Activated T-helper 17 cell treated with anti-CD3 and anti-CD28 coated beads, Interleukin-2, amount 50 U/mL, for 72 hours (primary cell): ENCODE results near the gene DCAF6. TPM values are rescaled to one million over a fixed set of nuclear protein-coding genes. Genes with fewer than 3 reads are reported as not detected.

Source experiments
- ATAC-seq: fragments of 150-1000 bp; cut with Tn5 transposase; replicated peaks from 2 replicates; pipeline ENCODE4 v1.10.0; 2021; ENCODE audit warnings: mild to moderate bottlenecking, moderate library complexity
- H3K27ac Mint-ChIP-seq: one replicate; pipeline ENCODE4 v1.8.0; 2022; ENCODE audit warnings: mixed read lengths
- H3K27me3 Mint-ChIP-seq: one replicate; pipeline ENCODE4 v1.8.0; 2022; ENCODE audit warnings: mixed read lengths
- H3K36me3 Mint-ChIP-seq: one replicate; pipeline ENCODE4 v1.8.0; 2022; ENCODE audit warnings: low read depth, mild to moderate bottlenecking, mixed read lengths
- H3K4me1 Mint-ChIP-seq: one replicate; pipeline ENCODE4 v1.8.0; 2022; ENCODE audit warnings: mixed read lengths
- H3K4me3 Mint-ChIP-seq: one replicate; pipeline ENCODE4 v1.8.0; 2022; ENCODE audit warnings: mild to moderate bottlenecking, mixed read lengths
- H3K9me3 Mint-ChIP-seq: one replicate; pipeline ENCODE4 v1.8.0; 2022; ENCODE audit warnings: mixed read lengths
- total RNA-seq, 2 donors: library from RNA; stranded (reverse); gene quantifications; one replicate each; pipeline ENCODE4 v1.2.3, GENCODE V29; 2022

DCAF6 gene
- total RNA-seq, 2 donors from 2014 or later: 25.9 to 37.3 TPM

DNA sequence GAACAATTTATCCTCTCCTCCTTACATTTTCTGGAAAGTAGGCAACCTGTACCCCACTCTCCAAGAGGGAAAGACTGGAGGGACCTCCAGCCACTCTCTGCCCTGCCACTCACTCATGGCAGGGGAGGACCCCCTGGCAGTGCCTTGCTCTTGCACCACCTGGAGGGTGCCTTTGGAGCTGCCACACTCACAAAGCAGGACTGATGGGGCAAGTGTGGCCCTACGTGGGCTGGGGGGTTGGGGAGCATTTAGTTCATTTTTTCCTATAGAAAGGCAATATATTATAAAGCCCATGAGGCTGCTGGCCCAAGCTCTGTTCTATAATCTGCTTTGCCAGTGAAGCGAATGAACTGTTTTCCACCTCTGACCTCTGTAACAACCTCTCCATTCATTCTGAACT, 150.0 kb downstream of the DCAF6 start:
- no peaks in the 10 kb centered on the region for H3K9me3 Mint-ChIP-seq
- H3K27me3 Mint-ChIP-seq: no peaks in the 10 kb centered on the region
- H3K4me3 Mint-ChIP-seq: no peak overlapping the region
- H3K36me3 Mint-ChIP-seq: no peaks in the 10 kb centered on the region
- H3K27ac Mint-ChIP-seq: no peak overlapping the region
- no peak for ATAC-seq
- H3K4me1 Mint-ChIP-seq: no peaks in the 10 kb centered on the region

- Mint-ChIP-seq H3K9me3 (no peaks in the 10 kb centered on the region), H3K27me3 (no peaks in the 10 kb centered on the region), H3K4me3 (no peak overlapping the region), H3K27ac (no peak overlapping the region), H3K36me3 (no peaks in the 10 kb centered on the region), H3K4me1 (no peaks in the 10 kb centered on the region)
- ATAC-seq: no peak
Measured at GRCh38 chr1:168087696-168088095, 151.2 kb downstream of the DCAF6 start.

DNA sequence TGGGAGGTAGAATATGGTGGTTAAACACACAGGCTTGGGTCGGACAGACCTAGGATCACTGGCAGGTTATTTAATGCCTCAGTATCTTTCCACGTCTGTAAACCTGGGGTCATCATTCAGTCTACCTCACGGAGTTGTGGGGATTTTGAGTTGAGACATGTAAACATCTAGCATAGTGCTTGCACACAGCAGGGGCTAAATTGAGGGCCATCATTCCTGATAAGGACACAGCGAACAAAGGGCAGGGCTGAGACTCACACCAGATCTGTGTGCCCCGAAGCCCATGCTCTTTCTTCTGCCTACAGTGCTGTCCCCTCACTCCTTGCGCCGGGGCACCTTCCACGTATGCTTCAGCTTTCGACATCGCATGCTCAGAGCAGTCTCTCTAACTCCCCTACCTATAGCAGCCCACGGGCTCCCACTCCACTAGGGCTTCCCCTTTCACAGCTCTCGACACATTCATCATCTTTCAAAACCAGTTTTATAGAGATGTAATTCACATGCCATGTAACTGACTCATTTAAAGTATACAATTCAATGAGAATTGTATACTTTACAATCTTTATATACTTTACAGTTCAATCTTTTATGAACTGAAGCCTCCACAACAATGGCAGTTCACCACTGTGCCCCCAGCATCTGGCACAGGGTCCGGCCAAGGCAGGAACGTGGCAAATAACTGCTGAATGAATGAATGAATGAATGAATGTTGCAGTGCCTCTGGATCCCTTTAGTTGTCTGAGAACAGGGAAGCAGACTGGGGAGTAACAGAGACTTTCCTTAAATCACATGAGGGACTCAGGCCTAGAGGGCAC, 152.2 kb downstream of the DCAF6 start:
- no peak for ATAC-seq
- no peaks in the 10 kb centered on the region for H3K4me1 Mint-ChIP-seq
- H3K27me3 Mint-ChIP-seq: no peaks in the 10 kb centered on the region
- no peaks in the 10 kb centered on the region for H3K36me3 Mint-ChIP-seq
- H3K27ac Mint-ChIP-seq: no peak overlapping the region
- H3K4me3 Mint-ChIP-seq: no peak overlapping the region
- no peaks in the 10 kb centered on the region for H3K9me3 Mint-ChIP-seq

- ATAC-seq: no peak
- no peak overlapping the region for H3K27ac Mint-ChIP-seq
- no peaks in the 10 kb centered on the region for H3K9me3 Mint-ChIP-seq
- H3K36me3 Mint-ChIP-seq: no peaks in the 10 kb centered on the region
- no peaks in the 10 kb centered on the region for H3K4me1 Mint-ChIP-seq
- no peak overlapping the region for H3K4me3 Mint-ChIP-seq
- H3K27me3 Mint-ChIP-seq: no peaks in the 10 kb centered on the region
Measured at GRCh38 chr1:168089326-168089978, 153.0 kb downstream of the DCAF6 start.

GRCh38 chr1:168089979-168090337, 153.5 kb downstream of the DCAF6 start:
- H3K4me1 Mint-ChIP-seq: no peaks in the 10 kb centered on the region

DNA sequence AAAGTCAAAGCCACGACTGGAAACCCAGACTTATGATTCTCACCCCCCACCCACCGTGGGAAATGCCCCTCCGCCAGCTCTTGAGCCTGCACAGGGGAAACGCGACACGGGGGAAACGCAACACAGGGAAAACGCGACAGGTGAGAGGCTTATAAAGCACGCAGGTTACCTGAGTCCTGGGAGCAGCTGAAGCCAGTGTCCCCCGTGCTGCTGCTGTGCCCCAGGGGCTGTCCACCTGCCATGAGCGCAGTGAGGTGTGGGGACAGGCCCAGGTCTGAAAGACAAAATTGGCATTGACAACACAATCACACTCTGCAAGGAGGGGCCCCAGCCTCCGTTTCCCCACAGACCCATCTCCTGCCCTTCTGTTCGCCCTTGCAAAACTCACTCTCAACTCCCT, 153.9 kb downstream of the DCAF6 start:
- Mint-ChIP-seq H3K27me3 (no peaks in the 10 kb centered on the region), H3K27ac (no peak overlapping the region), H3K36me3 (no peaks in the 10 kb centered on the region), H3K4me3 (no peak overlapping the region), H3K9me3 (no peaks in the 10 kb centered on the region), H3K4me1 (no peaks in the 10 kb centered on the region)
- ATAC-seq: no peak

More at GRCh38 chr1:168089979-168090337, 153.5 kb downstream of the DCAF6 start:
- Mint-ChIP-seq H3K27me3 (no peaks in the 10 kb centered on the region), H3K4me3 (no peak overlapping the region), H3K9me3 (no peaks in the 10 kb centered on the region), H3K27ac (no peak overlapping the region), H3K36me3 (no peaks in the 10 kb centered on the region)
- ATAC-seq: no peak

DNA sequence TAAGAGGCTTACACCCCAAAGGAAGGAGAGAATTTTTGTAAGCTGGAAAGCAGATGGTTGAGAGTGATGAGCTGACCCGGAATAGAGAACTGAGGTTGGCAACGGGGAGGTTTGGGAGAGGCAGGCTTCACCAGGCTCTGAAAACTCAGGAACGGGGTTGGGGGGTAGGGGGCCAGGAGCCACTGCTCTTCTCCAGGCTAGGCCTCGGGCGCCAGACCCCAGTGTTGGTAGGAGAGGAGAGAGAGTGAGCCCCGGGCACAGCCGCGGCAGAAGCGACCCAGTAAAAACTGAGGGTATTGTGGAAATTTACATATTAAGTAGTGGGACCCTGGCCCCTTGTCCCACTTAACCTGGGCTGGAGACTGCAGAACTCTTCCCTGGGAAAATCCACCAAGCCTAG, 154.6 kb downstream of the DCAF6 start:
- H3K4me1 Mint-ChIP-seq: no peaks in the 10 kb centered on the region
- no peak overlapping the region for H3K4me3 Mint-ChIP-seq
- ATAC-seq: no peak
- H3K27ac Mint-ChIP-seq: no peak overlapping the region
- no peaks in the 10 kb centered on the region for H3K27me3 Mint-ChIP-seq
- no peaks in the 10 kb centered on the region for H3K9me3 Mint-ChIP-seq
- H3K36me3 Mint-ChIP-seq: no peaks in the 10 kb centered on the region

- H3K4me1 Mint-ChIP-seq: no peaks in the 10 kb centered on the region
- H3K4me3 Mint-ChIP-seq: no peak overlapping the region
- no peaks in the 10 kb centered on the region for H3K27me3 Mint-ChIP-seq
- H3K27ac Mint-ChIP-seq: no peak overlapping the region
- no peaks in the 10 kb centered on the region for H3K36me3 Mint-ChIP-seq
- H3K9me3 Mint-ChIP-seq: no peaks in the 10 kb centered on the region
- ATAC-seq: no peak
Measured at GRCh38 chr1:168091720-168092550, 155.5 kb downstream of the DCAF6 start.

DNA sequence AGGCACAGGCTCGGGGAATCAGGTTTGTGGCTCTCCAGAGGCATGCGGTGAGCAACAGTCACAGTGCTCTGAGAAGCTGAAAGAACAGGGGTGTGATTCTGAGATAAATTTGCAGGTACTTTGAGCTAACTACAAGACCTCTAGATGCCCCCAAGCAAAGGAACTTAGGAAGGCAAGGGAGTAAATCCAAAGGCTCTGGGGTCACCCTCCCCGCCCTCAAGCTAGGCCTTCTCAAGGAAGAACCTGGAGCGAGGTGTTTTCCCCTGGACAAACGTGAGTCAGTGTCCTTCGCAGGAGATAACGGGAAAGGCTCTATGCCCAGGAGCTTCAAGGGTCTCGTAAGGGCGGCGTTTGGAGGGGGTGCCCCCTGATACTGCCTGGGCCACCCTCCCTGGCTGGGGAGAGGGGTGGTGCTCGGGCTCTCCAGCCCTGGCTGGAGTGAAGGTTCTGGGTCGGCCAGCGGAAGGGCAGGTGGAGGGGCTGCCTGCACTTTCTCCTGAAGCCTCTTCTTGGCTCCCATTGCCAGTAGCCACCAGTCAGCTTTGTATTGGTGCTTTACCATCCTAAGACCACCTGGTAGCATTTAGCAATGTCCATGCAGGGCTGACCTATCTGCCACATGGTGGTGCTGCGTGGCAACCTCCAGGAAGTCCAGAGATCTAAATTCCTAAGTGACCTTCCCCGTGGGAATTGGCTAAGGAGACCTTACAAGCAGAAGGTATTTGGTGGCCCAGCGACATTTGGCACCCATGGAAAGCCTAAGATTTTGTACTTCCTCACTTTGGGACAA, 156.3 kb downstream of the DCAF6 start:
- H3K27me3 Mint-ChIP-seq: no peaks in the 10 kb centered on the region
- no peak overlapping the region for H3K4me3 Mint-ChIP-seq
- no peak overlapping the region for H3K27ac Mint-ChIP-seq
- no peaks in the 10 kb centered on the region for H3K4me1 Mint-ChIP-seq
- no peak for ATAC-seq
- no peaks in the 10 kb centered on the region for H3K9me3 Mint-ChIP-seq
- H3K36me3 Mint-ChIP-seq: no peaks in the 10 kb centered on the region

- Mint-ChIP-seq H3K4me3 (no peak overlapping the region), H3K27me3 (no peaks in the 10 kb centered on the region), H3K4me1 (no peaks in the 10 kb centered on the region)
Measured at GRCh38 chr1:168093616-168094015, 157.1 kb downstream of the DCAF6 start.

GRCh38 chr1:168095476-168095875, 159.0 kb downstream of the DCAF6 start:
- H3K4me1 Mint-ChIP-seq: no peaks in the 10 kb centered on the region
- no peaks in the 10 kb centered on the region for H3K27me3 Mint-ChIP-seq
- no peaks in the 10 kb centered on the region for H3K9me3 Mint-ChIP-seq
- no peak overlapping the region for H3K4me3 Mint-ChIP-seq
- no peaks in the 10 kb centered on the region for H3K36me3 Mint-ChIP-seq
- ATAC-seq: no peak
- no peak overlapping the region for H3K27ac Mint-ChIP-seq

More at GRCh38 chr1:168093616-168094015, 157.1 kb downstream of the DCAF6 start:
- Mint-ChIP-seq H3K9me3 (no peaks in the 10 kb centered on the region), H3K36me3 (no peaks in the 10 kb centered on the region), H3K27ac (no peak overlapping the region)
- ATAC-seq: no peak

- H3K27ac Mint-ChIP-seq: no peak overlapping the region
- ATAC-seq: no peak
- H3K27me3 Mint-ChIP-seq: no peaks in the 10 kb centered on the region
- no peaks in the 10 kb centered on the region for H3K4me1 Mint-ChIP-seq
- no peaks in the 10 kb centered on the region for H3K36me3 Mint-ChIP-seq
- no peak overlapping the region for H3K4me3 Mint-ChIP-seq
- H3K9me3 Mint-ChIP-seq: no peaks in the 10 kb centered on the region
Measured at GRCh38 chr1:168096296-168097165, 160.0 kb downstream of the DCAF6 start.

DNA sequence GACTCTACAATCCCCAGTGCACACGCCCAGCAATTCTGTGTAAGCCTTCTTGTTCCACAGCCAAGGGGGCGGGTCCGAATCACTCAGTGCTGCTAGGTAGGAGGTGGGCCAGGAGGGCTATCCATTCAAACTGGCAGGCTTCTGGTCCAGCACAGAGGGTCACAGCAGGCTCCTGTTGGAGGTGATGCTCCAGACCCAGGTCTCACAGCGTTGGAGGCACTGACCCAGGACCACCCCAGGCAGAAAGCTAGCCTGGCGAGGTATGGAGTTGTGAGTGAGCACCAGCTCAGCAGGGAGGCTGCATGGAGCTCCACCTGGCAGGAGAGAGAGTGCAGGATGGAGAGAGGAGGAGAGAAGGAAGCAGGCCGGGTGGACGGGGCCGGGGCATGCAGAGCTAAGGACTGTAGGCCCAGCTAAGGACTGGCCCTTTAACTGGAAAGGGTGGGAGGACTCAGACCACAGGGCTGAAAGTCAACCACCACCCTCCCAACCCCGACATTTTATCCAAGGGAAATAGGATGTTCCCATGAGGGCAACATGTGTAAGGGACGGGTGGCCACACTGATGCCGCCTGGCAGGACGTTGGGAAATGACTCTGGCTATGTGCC, 161.5 kb downstream of the DCAF6 start:
- no peaks in the 10 kb centered on the region for H3K4me1 Mint-ChIP-seq
- ATAC-seq: no peak

More for the DNA sequence above, 161.5 kb downstream of the DCAF6 start:
- Mint-ChIP-seq H3K27me3 (no peaks in the 10 kb centered on the region), H3K9me3 (no peaks in the 10 kb centered on the region), H3K27ac (no peak overlapping the region), H3K36me3 (no peaks in the 10 kb centered on the region), H3K4me3 (no peak overlapping the region)
